Measurements from ENCODE around the gene TASOR2.

DNA sequence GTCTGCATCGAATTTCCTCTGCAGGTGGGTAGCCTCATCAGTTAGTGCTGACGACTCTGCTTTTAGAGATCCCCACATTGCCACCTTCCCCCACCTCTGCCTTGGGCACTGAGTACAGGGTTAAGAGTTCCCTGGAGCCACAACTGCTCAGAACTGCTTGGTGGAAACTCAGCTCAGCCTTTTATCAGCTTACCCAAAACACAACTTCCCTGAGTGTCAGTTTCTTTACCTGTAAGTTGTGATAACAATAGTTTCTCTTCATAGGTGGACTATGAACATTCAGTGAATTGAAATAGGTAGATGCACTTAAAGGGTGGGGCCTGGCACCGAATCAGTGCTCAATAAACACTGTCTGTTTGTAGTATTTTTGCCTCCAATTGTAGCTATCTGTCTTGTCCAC is 29.5 kb upstream of the TASOR2 start:
- TF ChIP-seq, protein P1, sequence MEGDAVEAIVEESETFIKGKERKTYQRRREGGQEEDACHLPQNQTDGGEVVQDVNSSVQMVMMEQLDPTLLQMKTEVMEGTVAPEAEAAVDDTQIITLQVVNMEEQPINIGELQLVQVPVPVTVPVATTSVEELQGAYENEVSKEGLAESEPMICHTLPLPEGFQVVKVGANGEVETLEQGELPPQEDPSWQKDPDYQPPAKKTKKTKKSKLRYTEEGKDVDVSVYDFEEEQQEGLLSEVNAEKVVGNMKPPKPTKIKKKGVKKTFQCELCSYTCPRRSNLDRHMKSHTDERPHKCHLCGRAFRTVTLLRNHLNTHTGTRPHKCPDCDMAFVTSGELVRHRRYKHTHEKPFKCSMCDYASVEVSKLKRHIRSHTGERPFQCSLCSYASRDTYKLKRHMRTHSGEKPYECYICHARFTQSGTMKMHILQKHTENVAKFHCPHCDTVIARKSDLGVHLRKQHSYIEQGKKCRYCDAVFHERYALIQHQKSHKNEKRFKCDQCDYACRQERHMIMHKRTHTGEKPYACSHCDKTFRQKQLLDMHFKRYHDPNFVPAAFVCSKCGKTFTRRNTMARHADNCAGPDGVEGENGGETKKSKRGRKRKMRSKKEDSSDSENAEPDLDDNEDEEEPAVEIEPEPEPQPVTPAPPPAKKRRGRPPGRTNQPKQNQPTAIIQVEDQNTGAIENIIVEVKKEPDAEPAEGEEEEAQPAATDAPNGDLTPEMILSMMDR (IDR thresholded peaks at IDR 0.05): no peak
- TF ChIP-seq POLR2A (IDR thresholded peaks at IDR 0.05): no peak

Measured in lower leg skin (tissue), 3 donors.